ENCODE measurements around the gene MACROD2.

DNA sequence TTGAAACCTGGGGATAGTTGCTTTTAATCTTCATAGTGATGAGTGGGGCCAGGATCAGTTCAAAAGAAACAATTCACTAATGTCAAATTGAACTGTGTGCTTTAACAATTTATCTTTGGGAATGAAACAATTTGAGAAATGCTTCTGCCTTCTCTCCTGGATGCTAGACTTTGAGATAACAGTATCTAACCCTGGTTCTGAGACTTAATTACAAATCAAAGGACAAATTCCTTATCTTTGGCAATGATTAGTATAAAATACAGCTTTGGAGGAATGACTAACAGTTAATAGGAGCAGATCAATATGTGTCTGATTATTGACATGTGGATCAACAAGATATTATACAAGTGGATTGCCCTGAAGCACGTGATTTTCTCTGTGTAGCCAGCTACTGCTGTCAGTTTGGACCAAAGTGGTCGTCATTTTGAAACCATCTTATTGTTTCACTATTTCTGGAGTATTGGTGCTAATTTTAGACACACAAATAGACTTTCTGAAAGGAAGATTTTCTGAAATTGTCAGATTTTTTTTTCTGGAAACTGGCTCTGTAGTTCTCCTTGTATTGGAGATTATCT, 348.3 kb downstream of the MACROD2 start:
- TF ChIP-seq, protein P1, sequence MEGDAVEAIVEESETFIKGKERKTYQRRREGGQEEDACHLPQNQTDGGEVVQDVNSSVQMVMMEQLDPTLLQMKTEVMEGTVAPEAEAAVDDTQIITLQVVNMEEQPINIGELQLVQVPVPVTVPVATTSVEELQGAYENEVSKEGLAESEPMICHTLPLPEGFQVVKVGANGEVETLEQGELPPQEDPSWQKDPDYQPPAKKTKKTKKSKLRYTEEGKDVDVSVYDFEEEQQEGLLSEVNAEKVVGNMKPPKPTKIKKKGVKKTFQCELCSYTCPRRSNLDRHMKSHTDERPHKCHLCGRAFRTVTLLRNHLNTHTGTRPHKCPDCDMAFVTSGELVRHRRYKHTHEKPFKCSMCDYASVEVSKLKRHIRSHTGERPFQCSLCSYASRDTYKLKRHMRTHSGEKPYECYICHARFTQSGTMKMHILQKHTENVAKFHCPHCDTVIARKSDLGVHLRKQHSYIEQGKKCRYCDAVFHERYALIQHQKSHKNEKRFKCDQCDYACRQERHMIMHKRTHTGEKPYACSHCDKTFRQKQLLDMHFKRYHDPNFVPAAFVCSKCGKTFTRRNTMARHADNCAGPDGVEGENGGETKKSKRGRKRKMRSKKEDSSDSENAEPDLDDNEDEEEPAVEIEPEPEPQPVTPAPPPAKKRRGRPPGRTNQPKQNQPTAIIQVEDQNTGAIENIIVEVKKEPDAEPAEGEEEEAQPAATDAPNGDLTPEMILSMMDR (IDR thresholded peaks at IDR 0.05; ENCODE audit: insufficient read depth, low read depth, low read length): no peak
- no peak for TF ChIP-seq EZH2 (IDR thresholded peaks at IDR 0.05; ENCODE audit: insufficient read depth, low read length)
